Measurements from ENCODE around the gene LGI4.

- TF ChIP-seq CTCF (IDR thresholded peaks at IDR 0.05), result no peak
- TF ChIP-seq POLR2AphosphoS5 (IDR thresholded peaks at IDR 0.05), result no peak
- TF ChIP-seq EP300 (IDR thresholded peaks at IDR 0.05), result no peak
- no peak for TF ChIP-seq POLR2A (IDR thresholded peaks at IDR 0.05)
Observed at GRCh38 chr19:35156673-35157014, 21.8 kb upstream of the LGI4 start.
